Ishikawa (cell line): ENCODE results near the gene BHMT2.

Experiments used
- CEBPB ChIP-seq: IDR thresholded peaks from 2 replicates; pipeline ENCODE4 v1.6.1; 2012
- CREB1 ChIP-seq: IDR thresholded peaks from 2 replicates; pipeline ENCODE4 v1.6.1; 2012; ENCODE audit warnings: low read depth
- EP300 ChIP-seq: IDR thresholded peaks from 2 replicates; pipeline ENCODE4 v1.6.1; 2012; ENCODE audit warnings: borderline replicate concordance
- NFIC ChIP-seq: IDR thresholded peaks from 2 replicates; pipeline ENCODE4 v1.6.1; 2012
- RAD21 ChIP-seq: IDR thresholded peaks from 2 replicates; pipeline ENCODE4 v1.6.1; 2012; ENCODE audit warnings: low read depth
- REST ChIP-seq: IDR thresholded peaks from 2 replicates; pipeline ENCODE4 v1.6.1; 2012; ENCODE audit warnings: low read depth, mild to moderate bottlenecking
- TAF1 ChIP-seq: IDR thresholded peaks from 2 replicates; pipeline ENCODE4 v1.6.1; 2012; ENCODE audit warnings: low read depth, mild to moderate bottlenecking
- TCF12 ChIP-seq: IDR thresholded peaks from 2 replicates; pipeline ENCODE4 v1.6.1; 2012; ENCODE audit warnings: low read depth
- TEAD4 ChIP-seq: IDR thresholded peaks from 2 replicates; pipeline ENCODE4 v1.6.1; 2012
- YY1 ChIP-seq: IDR thresholded peaks from 2 replicates; pipeline ENCODE4 v1.6.1; 2012; ENCODE audit warnings: low read depth
- TF ChIP-seq, protein P1 (sequence below): IDR thresholded peaks from 2 replicates; pipeline ENCODE4 v1.6.1; 2012
- TF ChIP-seq, protein P2 (sequence below): IDR thresholded peaks from 2 replicates; pipeline ENCODE4 v1.6.1; 2012

DNA sequence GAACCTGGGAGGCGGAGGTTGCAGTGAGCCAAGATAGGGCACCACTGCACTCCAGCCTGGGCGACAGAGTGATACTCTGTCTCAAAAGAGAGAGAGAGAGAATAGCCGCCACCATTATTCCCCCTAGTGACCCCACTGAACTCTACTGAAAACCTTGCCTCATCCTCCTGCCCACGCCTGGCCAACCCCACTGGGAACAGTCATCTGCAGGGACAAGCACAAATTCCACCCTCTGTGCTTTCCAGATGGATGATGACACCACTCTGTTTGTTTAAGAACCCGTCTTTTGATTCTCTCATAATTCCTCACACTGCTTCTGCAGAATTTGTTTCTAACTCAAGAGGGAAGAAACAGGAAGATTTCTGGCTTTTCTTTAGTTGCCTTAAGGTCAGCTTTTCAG lies 12.2 kb downstream of the BHMT2 start:
- no peak for TF ChIP-seq TAF1
- TF ChIP-seq YY1, result no peak
- no peak for TF ChIP-seq REST
- no peak for TF ChIP-seq TEAD4
- no peak for TF ChIP-seq TCF12
- no peak for TF ChIP-seq RAD21
- TF ChIP-seq EP300, result no peak
- TF ChIP-seq, protein P1, sequence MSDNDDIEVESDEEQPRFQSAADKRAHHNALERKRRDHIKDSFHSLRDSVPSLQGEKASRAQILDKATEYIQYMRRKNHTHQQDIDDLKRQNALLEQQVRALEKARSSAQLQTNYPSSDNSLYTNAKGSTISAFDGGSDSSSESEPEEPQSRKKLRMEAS, result no peak
- TF ChIP-seq NFIC, result no peak
- TF ChIP-seq CEBPB, result no peak
- no peak for TF ChIP-seq CREB1
- TF ChIP-seq, protein P2, sequence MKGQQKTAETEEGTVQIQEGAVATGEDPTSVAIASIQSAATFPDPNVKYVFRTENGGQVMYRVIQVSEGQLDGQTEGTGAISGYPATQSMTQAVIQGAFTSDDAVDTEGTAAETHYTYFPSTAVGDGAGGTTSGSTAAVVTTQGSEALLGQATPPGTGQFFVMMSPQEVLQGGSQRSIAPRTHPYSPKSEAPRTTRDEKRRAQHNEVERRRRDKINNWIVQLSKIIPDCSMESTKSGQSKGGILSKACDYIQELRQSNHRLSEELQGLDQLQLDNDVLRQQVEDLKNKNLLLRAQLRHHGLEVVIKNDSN, result no peak
